NT2/D1 (cell line): Measurements from ENCODE around the gene KCNQ5.

Source experiments
- SUZ12 ChIP-seq: IDR thresholded peaks from 2 replicates; pipeline ENCODE4 v1.6.1; 2011; ENCODE audit not compliant: insufficient read length, insufficient read depth; ENCODE audit errors: extremely low read depth
- YY1 ChIP-seq: IDR thresholded peaks from 2 replicates; pipeline ENCODE4 v1.6.1; 2011; ENCODE audit not compliant: insufficient read length, insufficient read depth
- ZNF274 ChIP-seq: IDR thresholded peaks from 2 replicates; pipeline ENCODE4 v1.6.1; 2011; ENCODE audit warnings: mild to moderate bottlenecking, low read depth, low read length

DNA sequence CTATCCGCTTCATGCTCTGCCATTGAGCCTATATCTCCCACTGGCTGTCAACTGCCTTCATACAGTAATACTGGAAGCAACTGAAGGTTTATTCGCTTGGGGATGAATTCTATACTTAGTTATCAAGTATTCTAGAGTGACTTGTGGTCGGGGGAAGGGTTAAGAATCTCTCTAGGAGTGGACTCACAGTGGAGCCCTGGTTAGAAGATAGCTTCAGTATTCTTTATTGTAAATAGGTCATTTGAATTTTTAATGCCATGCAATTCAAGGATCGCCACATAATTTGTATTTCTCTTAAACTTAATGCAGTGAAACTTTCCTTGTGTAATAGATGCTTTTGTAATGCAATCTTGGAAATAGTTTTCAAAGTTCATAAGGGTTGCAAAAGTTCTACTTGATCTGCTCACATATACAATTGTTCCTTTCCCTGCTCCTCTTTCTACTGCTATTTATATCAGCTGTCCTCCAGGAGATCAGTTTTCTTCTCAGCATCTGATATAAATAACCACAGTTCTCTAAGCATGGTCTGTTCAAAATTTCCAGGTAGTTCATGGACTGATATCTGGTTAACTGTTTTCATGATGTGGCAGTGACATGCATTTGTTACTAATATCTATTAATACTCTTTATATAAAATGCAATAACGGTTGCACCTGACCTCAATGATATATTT lies 120.3 kb downstream of the KCNQ5 start:
- TF ChIP-seq YY1 (no peak), ZNF274 (no peak), SUZ12 (no peak)
